Body of pancreas (tissue), 4 donors: ENCODE results near the gene SPDYC.

Experiments
- CTCF ChIP-seq, 7 experiments: fragments of 450-650 bp in 4 of 7; fragments of 200-600 bp in 3 of 7; sonication (generic) in 3 of 7; IDR thresholded peaks; one replicate each; pipeline ENCODE4 v1.5.1; 2016 to 2019; ENCODE audit warnings: antibody characterized with exemption in 7 of 7
- POLR2A ChIP-seq, 3 donors: fragments of 450-650 bp; IDR thresholded peaks; one replicate each; pipeline ENCODE4 v1.6.1; 2016; ENCODE audit warnings: antibody characterized with exemption in 3 of 3, mild to moderate bottlenecking in 2 of 3

- TF ChIP-seq CTCF (IDR thresholded peaks at IDR 0.05) (no peak), POLR2A (IDR thresholded peaks at IDR 0.05) (no peak)
Observed at GRCh38 chr11:65141896-65142494, 28.0 kb upstream of the SPDYC start.
